Neural crest cell (in vitro differentiated cells): ENCODE measurements around the gene PPP2R5B. TPM values are rescaled to one million over a fixed set of nuclear protein-coding genes. Genes with fewer than 3 reads are reported as not detected.
"Not testable (repeated sequence)": the region's sequence is repeated elsewhere in the genome, so short reads cannot be mapped to it uniquely, and the experiment has no call there.

Experiments
- DNase-seq: peaks from one replicate; pipeline ENCODE4 v3.0.0; 2021; ENCODE audit warnings: low read depth, mixed read lengths, low spot score
- H3K27ac Mint-ChIP-seq: one replicate; pipeline ENCODE4 v1.8.0; 2021; ENCODE audit warnings: mild to moderate bottlenecking, mixed read lengths; ENCODE audit not compliant: unreplicated experiment
- H3K27me3 Mint-ChIP-seq: 2 replicates; pipeline ENCODE4 v1.8.0; 2021; ENCODE audit warnings: low read depth, mild to moderate bottlenecking, mixed read lengths
- H3K36me3 Mint-ChIP-seq: 2 replicates; pipeline ENCODE4 v1.8.0; 2021; ENCODE audit warnings: low read depth, mild to moderate bottlenecking, mixed read lengths
- H3K4me1 Mint-ChIP-seq: 2 replicates; pipeline ENCODE4 v1.8.0; 2021; ENCODE audit warnings: mixed read lengths
- H3K4me3 Mint-ChIP-seq: one replicate; pipeline ENCODE4 v1.8.0; 2021; ENCODE audit warnings: mild to moderate bottlenecking, mixed read lengths
- H3K9me3 Mint-ChIP-seq: 2 replicates; pipeline ENCODE4 v1.8.0; 2021; ENCODE audit warnings: mixed read lengths
- CTCF ChIP-seq: fragments of 200-600 bp; sonication (generic); conservative IDR thresholded peaks from 2 replicates; pipeline ENCODE4 v1.5.0; 2021; ENCODE audit warnings: antibody characterized with exemption, mild to moderate bottlenecking
- microRNA-seq: library from miRNA; unstranded; fragments of <30 nt; microRNA quantifications from one replicate; pipeline ENCODE4, GENCODE V29; 2020
- total RNA-seq: library from RNA; stranded (reverse); gene quantifications from 2 replicates; pipeline ENCODE4 v1.2.1, GENCODE V29; 2021

The PPP2R5B gene
- total RNA-seq, 1 donor from 2014 or later: 16.5 TPM

- Mint-ChIP-seq H3K36me3 (no peaks in the 10 kb centered on the region), H3K4me3 (no peak overlapping the region), H3K27ac (no peak overlapping the region), H3K27me3 (peaks cover 5% of the 10 kb centered on the region), H3K4me1 (no peaks in the 10 kb centered on the region), H3K9me3 (no peaks in the 10 kb centered on the region)
- TF ChIP-seq CTCF: no peak
- DNase-seq: no peak
These were observed 49.6 kb downstream of the PPP2R5B start for GRCh38 chr11:64974124-64974523.

- Mint-ChIP-seq H3K36me3 (no peaks in the 10 kb centered on the region), H3K4me3 (no peak overlapping the region), H3K4me1 (no peaks in the 10 kb centered on the region), H3K27ac (no peak overlapping the region), H3K9me3 (no peaks in the 10 kb centered on the region), H3K27me3 (peaks cover 15% of the 10 kb centered on the region)
- no peak for DNase-seq
- TF ChIP-seq CTCF: no peak
These were observed 52.2 kb downstream of the PPP2R5B start for GRCh38 chr11:64976651-64977050.

GRCh38 chr11:64983339-64983738, 58.9 kb downstream of the PPP2R5B start:
- H3K27ac Mint-ChIP-seq, H3K36me3 Mint-ChIP-seq, DNase-seq: not testable (repeated sequence)

More at GRCh38 chr11:64983339-64983738, 58.9 kb downstream of the PPP2R5B start:
- not testable (repeated sequence) for H3K4me1 Mint-ChIP-seq, H3K9me3 Mint-ChIP-seq, H3K4me3 Mint-ChIP-seq
- H3K27me3 Mint-ChIP-seq: peaks cover 24% of the 10 kb centered on the region

Small RNA genes within 50 kb of the gene (microRNA-seq; reads per million reads assigned to microRNA genes)
- 2.4 reads per million for gene MIR6749
- 5.3 reads per million for gene MIR6750

Other genes starting within 250 kb of the PPP2R5B start
- gene NRXN2, start 201.5 kb upstream of the PPP2R5B start, total RNA-seq: 8.5 and 10.0 TPM in 2 replicates
- gene RASGRP2, start 180.5 kb upstream of the PPP2R5B start, total RNA-seq: 0.93 and 1.5 TPM in 2 replicates
- 1.2 TPM in 2 replicates for gene PYGM, start 164.7 kb upstream of the PPP2R5B start, total RNA-seq
- 578 and 592 TPM in 2 replicates for gene SF1, start 146.1 kb upstream of the PPP2R5B start, total RNA-seq
- 13.1 and 14.6 TPM in 2 replicates for gene MAP4K2, start 121.5 kb upstream of the PPP2R5B start, total RNA-seq
- gene MEN1, start 114.1 kb upstream of the PPP2R5B start, total RNA-seq: 54.8 and 57.9 TPM in 2 replicates
- gene CDC42BPG, start 80.0 kb upstream of the PPP2R5B start, total RNA-seq: 3.0 and 3.5 TPM in 2 replicates
- gene EHD1, start 46.1 kb upstream of the PPP2R5B start, total RNA-seq: 74.2 and 77.2 TPM in 2 replicates
- gene ATG2A, start 7.5 kb upstream of the PPP2R5B start, total RNA-seq: 24.1 and 24.8 TPM in 2 replicates
- gene GPHA2, start 11.2 kb downstream of the PPP2R5B start, total RNA-seq: not detected in 2 replicates
- not detected in 2 replicates for gene MAJIN, start 47.4 kb downstream of the PPP2R5B start, total RNA-seq
- 0.21 and 0.30 TPM in 2 replicates for gene BATF2, start 72.3 kb downstream of the PPP2R5B start, total RNA-seq
- 112 and 117 TPM in 2 replicates for gene ARL2, start 89.5 kb downstream of the PPP2R5B start, total RNA-seq
- 31.7 and 36.5 TPM in 2 replicates for gene SNX15, start 102.8 kb downstream of the PPP2R5B start, total RNA-seq
- gene SAC3D1, start 116.5 kb downstream of the PPP2R5B start, total RNA-seq: 32.3 and 32.7 TPM in 2 replicates
- 0.30 and 0.35 TPM in 2 replicates for gene NAALADL1, start 133.9 kb downstream of the PPP2R5B start, total RNA-seq
- 83.1 and 84.8 TPM in 2 replicates for gene CDCA5, start 159.4 kb downstream of the PPP2R5B start, total RNA-seq
- 33.2 and 35.7 TPM in 2 replicates for gene ZFPL1, start 159.5 kb downstream of the PPP2R5B start, total RNA-seq
- gene VPS51, start 171.5 kb downstream of the PPP2R5B start, total RNA-seq: 76.5 and 94.3 TPM in 2 replicates
- 102 and 104 TPM in 2 replicates for gene TM7SF2, start 187.2 kb downstream of the PPP2R5B start, total RNA-seq
- gene ZNHIT2, start 193.0 kb downstream of the PPP2R5B start, total RNA-seq: 8.0 and 8.3 TPM in 2 replicates
- 697 and 738 TPM in 2 replicates for gene FAU, start 197.4 kb downstream of the PPP2R5B start, total RNA-seq
- gene MRPL49, start 197.6 kb downstream of the PPP2R5B start, total RNA-seq: 50.3 and 59.3 TPM in 2 replicates
- gene SYVN1, start 209.8 kb downstream of the PPP2R5B start, total RNA-seq: 35.1 and 36.7 TPM in 2 replicates
- not detected in 2 replicates for gene SPDYC, start 245.5 kb downstream of the PPP2R5B start, total RNA-seq